IMR-90 (cell line): Measurements from ENCODE around the gene ACOX2. TPM values are rescaled to one million over a fixed set of nuclear protein-coding genes. Genes with fewer than 3 reads are reported as not detected.

ENCODE experiments used
- ATAC-seq: fragments of 200-7000 bp; cut with Tn5 transposase; 2 replicates; pipeline ENCODE4 v1.9.1; 2020; ENCODE audit warnings: low read depth, mild to moderate bottlenecking, moderate library complexity
- BruUV-seq: library from RNA; stranded (reverse); fragments of 400-500 nt; replicated peaks from 2 replicates; lab custom pipeline; 2021; lab: Mats Ljungman, UMichigan
- CTCF ChIA-PET: fragments of 300-600 bp; formaldehyde crosslinking; extraction: SDS; loops from one replicate; lab custom pipeline; 2021; ENCODE audit warnings: antibody characterized with exemption; lab: Yijun Ruan, JAX
- POLR2A ChIA-PET: fragments of 300-600 bp; sonication (Branson Sonifier 250); formaldehyde crosslinking; loops from one replicate; lab custom pipeline; 2022; ENCODE audit warnings: antibody characterized with exemption; ENCODE audit not compliant: unreplicated experiment; lab: Charles Lee
- DNase-seq: peaks from one replicate; pipeline ENCODE4 v3.0.0; 2013
- H2AFZ ChIP-seq: replicated peaks from 2 replicates; pipeline ENCODE3; 2013; ENCODE audit warnings: low read length, mild to moderate bottlenecking; ENCODE audit not compliant: poor library complexity
- H2AK5ac ChIP-seq: 2 replicates; pipeline ENCODE4 v1.6.1; 2013; ENCODE audit warnings: low read depth, low read length, inconsistent platforms
- H2AK9ac ChIP-seq: replicated peaks from 2 replicates; pipeline ENCODE3; 2013; ENCODE audit warnings: mild to moderate bottlenecking, low read depth, low read length, moderate library complexity; ENCODE audit not compliant: poor library complexity
- H2BK120ac ChIP-seq: 2 replicates; pipeline ENCODE4 v1.6.1; 2013; ENCODE audit warnings: low read depth, low read length, inconsistent platforms
- H2BK15ac ChIP-seq: 3 replicates; pipeline ENCODE4 v1.6.1; 2013; ENCODE audit warnings: low read depth, low read length, inconsistent platforms
- H2BK20ac ChIP-seq: 2 replicates; pipeline ENCODE4 v1.6.1; 2013; ENCODE audit warnings: low read depth, mild to moderate bottlenecking, inconsistent platforms, low read length, moderate library complexity
- H2BK5ac ChIP-seq: 2 replicates; pipeline ENCODE4 v1.6.1; 2013; ENCODE audit warnings: mild to moderate bottlenecking, low read depth, low read length, inconsistent platforms; ENCODE audit not compliant: poor library complexity, severe bottlenecking
- H3K14ac ChIP-seq: replicated peaks from 2 replicates; pipeline ENCODE4 v1.6.1; 2013; ENCODE audit warnings: low read depth, low read length, inconsistent platforms
- H3K18ac ChIP-seq: 2 replicates; pipeline ENCODE4 v1.6.1; 2013; ENCODE audit warnings: low read depth, low read length, control low read depth
- H3K23ac ChIP-seq: 2 replicates; pipeline ENCODE4 v1.6.1; 2013; ENCODE audit warnings: low read depth, low read length, inconsistent platforms
- H3K27ac ChIP-seq: 2 replicates; pipeline ENCODE4 v1.5.1; 2013; ENCODE audit warnings: mild to moderate bottlenecking, control low read depth, low read length; ENCODE audit not compliant: insufficient read depth
- H3K27me3 ChIP-seq: 2 replicates; pipeline ENCODE4 v1.6.1; 2013; ENCODE audit warnings: low read length; ENCODE audit not compliant: control insufficient read depth, insufficient read depth
- H3K36me3 ChIP-seq: 2 replicates; pipeline ENCODE4 v1.6.1; 2013; ENCODE audit warnings: low read length, mixed read lengths; ENCODE audit not compliant: control insufficient read depth, insufficient read depth
- H3K4ac ChIP-seq: 2 replicates; pipeline ENCODE4 v1.6.1; 2013; ENCODE audit warnings: low read depth, low read length, inconsistent platforms
- H3K4me1 ChIP-seq: 2 replicates; pipeline ENCODE4 v1.6.1; 2013; ENCODE audit warnings: low read length, mixed read lengths; ENCODE audit not compliant: control insufficient read depth, insufficient read depth
- H3K4me2 ChIP-seq: 2 replicates; pipeline ENCODE4 v1.6.1; 2013; ENCODE audit warnings: low read depth, mild to moderate bottlenecking, control low read depth, low read length, moderate library complexity
- H3K4me3 ChIP-seq: 2 replicates; pipeline ENCODE4 v1.5.1; 2013; ENCODE audit warnings: low read depth, mild to moderate bottlenecking, control low read depth, low read length, moderate library complexity; ENCODE audit not compliant: insufficient read depth
- H3K56ac ChIP-seq: 2 replicates; pipeline ENCODE4 v1.6.1; 2013; ENCODE audit warnings: low read length, inconsistent platforms; ENCODE audit not compliant: insufficient read depth; ENCODE audit errors: extremely low read depth
- H3K79me1 ChIP-seq, 2 experiments: 2 replicates each; pipeline ENCODE4 v1.6.1; 2013; ENCODE audit warnings: low read length in 2 of 2, inconsistent platforms in 1 of 2, low read depth in 1 of 2
- H3K9ac ChIP-seq: 2 replicates; pipeline ENCODE4 v1.6.1; 2013; ENCODE audit warnings: low read depth, low read length, control low read depth
- H3K9me1 ChIP-seq: 2 replicates; pipeline ENCODE4 v1.6.1; 2013; ENCODE audit warnings: low read length, inconsistent platforms; ENCODE audit not compliant: insufficient read depth
- H3K9me3 ChIP-seq: 2 replicates; pipeline ENCODE4 v1.6.1; 2013; ENCODE audit warnings: low read length; ENCODE audit not compliant: control insufficient read depth, insufficient read depth
- H4K20me1 ChIP-seq: 2 replicates; pipeline ENCODE4 v1.6.1; 2013; ENCODE audit warnings: low read length, inconsistent platforms; ENCODE audit not compliant: insufficient read depth
- H4K5ac ChIP-seq: 2 replicates; pipeline ENCODE4 v1.6.1; 2013; ENCODE audit warnings: mild to moderate bottlenecking, low read depth, low read length, control low read depth
- H4K8ac ChIP-seq, 2 experiments: 2 replicates each; pipeline ENCODE4 v1.6.1; 2013; ENCODE audit warnings: low read depth in 2 of 2, low read length in 2 of 2, control low read depth in 1 of 2, inconsistent platforms in 1 of 2
- H4K91ac ChIP-seq: 2 replicates; pipeline ENCODE4 v1.6.1; 2013; ENCODE audit warnings: low read depth, low read length, inconsistent platforms; ENCODE audit not compliant: insufficient read depth
- BHLHE40 ChIP-seq: fragments of 150-350 bp; IDR thresholded peaks from 2 replicates; pipeline ENCODE4 v1.6.1; 2016; ENCODE audit warnings: mild to moderate bottlenecking, low read depth, low read length
- CEBPB ChIP-seq: IDR thresholded peaks from 2 replicates; pipeline ENCODE4 v1.6.1; 2012; ENCODE audit warnings: low read depth, low read length, improper control_type of control experiment
- CHD1 ChIP-seq: IDR thresholded peaks from 2 replicates; pipeline ENCODE4 v1.6.1; 2012; ENCODE audit warnings: low read depth, low read length, improper control_type of control experiment
- FOS ChIP-seq: fragments of 150-350 bp; IDR thresholded peaks from 2 replicates; pipeline ENCODE4 v1.6.1; 2016; ENCODE audit warnings: low read depth, low read length
- MAFK ChIP-seq: IDR thresholded peaks from 2 replicates; pipeline ENCODE4 v1.6.1; 2012; ENCODE audit warnings: low read depth, low read length, improper control_type of control experiment
- MXI1 ChIP-seq: IDR thresholded peaks from 2 replicates; pipeline ENCODE4 v1.6.1; 2012; ENCODE audit warnings: low read depth, mild to moderate bottlenecking, low read length, moderate library complexity, borderline replicate concordance
- NFE2L2 ChIP-seq: fragments of 150-350 bp; IDR thresholded peaks from 2 replicates; pipeline ENCODE4 v1.6.1; 2016; ENCODE audit warnings: low read depth, mild to moderate bottlenecking, low read length
- RAD21 ChIP-seq: IDR thresholded peaks from 2 replicates; pipeline ENCODE4 v1.6.1; 2012; ENCODE audit warnings: low read length, improper control_type of control experiment
- RFX5 ChIP-seq: IDR thresholded peaks from 2 replicates; pipeline ENCODE4 v1.8.0; 2012; ENCODE audit warnings: low read depth, mild to moderate bottlenecking, low read length, moderate library complexity
- SMC3 ChIP-seq: fragments of 150-350 bp; IDR thresholded peaks from 2 replicates; pipeline ENCODE4 v1.6.1; 2016; ENCODE audit warnings: low read depth, mild to moderate bottlenecking, antibody characterized with exemption, low read length, moderate library complexity
- USF2 ChIP-seq: fragments of 150-350 bp; IDR thresholded peaks from 2 replicates; pipeline ENCODE4 v1.6.1; 2017; ENCODE audit warnings: mild to moderate bottlenecking, antibody characterized with exemption, low read length, low read depth
- WGBS, 2 experiments: methylation state at CpG; one replicate each; pipeline versions ENCODE4 v1.1.5 to v1.1.7; 2013; ENCODE audit warnings: missing lambda C conversion rate in 2 of 2; ENCODE audit not compliant: insufficient read length in 1 of 2; ENCODE audit errors: extremely low coverage in 2 of 2; 5-methylcytosine and 5-hydroxymethylcytosine counted together
- dilution Hi-C: fragments of 300-500 bp; cut with HindIII; formaldehyde crosslinking; loops from one replicate; pipeline ENCODE4 v1.14.3; 2018; ENCODE audit warnings: low sequenced_read_pairs; ENCODE audit not compliant: unreplicated experiment
- in situ Hi-C: fragments of 300-500 bp; cut with MboI; formaldehyde crosslinking; loops from 3 replicates; pipeline ENCODE4 v1.14.3; 2019; ENCODE audit warnings: low sequenced_read_pairs, inconsistent platforms, mixed read lengths
- intact Hi-C: fragments of 100-400 bp; cut with micrococcal nuclease; formaldehyde crosslinking; loops from 2 replicates; pipeline ENCODE4 v1.10.0; 2022
- polyA plus RNA-seq, 3 experiments: library from polyadenylated mRNA; depleted of rRNA; stranded (reverse); fragments of >200 nt; gene quantifications; 2 replicates each; pipeline ENCODE4 v1.2.3, GENCODE V29; 2012; ENCODE audit warnings: low replicate concordance in 1 of 3
- total RNA-seq: library from RNA; depleted of rRNA; stranded (reverse); fragments of >200 nt; gene quantifications from 2 replicates; pipeline ENCODE4 v1.2.3, GENCODE V29; 2012
- TF ChIP-seq, protein P1 (sequence below): conservative IDR thresholded peaks from 2 replicates; pipeline ENCODE4 v1.5.1; 2012; ENCODE audit warnings: mild to moderate bottlenecking, low read depth, low read length, improper control_type of control experiment
- TF ChIP-seq, protein P2 (sequence below): fragments of 150-350 bp; IDR thresholded peaks from 2 replicates; pipeline ENCODE4 v1.6.1; 2016; ENCODE audit warnings: low read depth, mild to moderate bottlenecking, low read length, moderate library complexity, borderline replicate concordance

The ACOX2 gene
- total and polyA plus RNA-seq, 2 of the 4 experiments (the other 2 are of a cell fraction), result 15.6 to 32.9 TPM

GRCh38 chr3:58530354-58530865 is 6.6 kb downstream of the ACOX2 start:
- TF ChIP-seq MXI1, result no peak
- TF ChIP-seq BHLHE40, result no peak
- TF ChIP-seq, protein P1, sequence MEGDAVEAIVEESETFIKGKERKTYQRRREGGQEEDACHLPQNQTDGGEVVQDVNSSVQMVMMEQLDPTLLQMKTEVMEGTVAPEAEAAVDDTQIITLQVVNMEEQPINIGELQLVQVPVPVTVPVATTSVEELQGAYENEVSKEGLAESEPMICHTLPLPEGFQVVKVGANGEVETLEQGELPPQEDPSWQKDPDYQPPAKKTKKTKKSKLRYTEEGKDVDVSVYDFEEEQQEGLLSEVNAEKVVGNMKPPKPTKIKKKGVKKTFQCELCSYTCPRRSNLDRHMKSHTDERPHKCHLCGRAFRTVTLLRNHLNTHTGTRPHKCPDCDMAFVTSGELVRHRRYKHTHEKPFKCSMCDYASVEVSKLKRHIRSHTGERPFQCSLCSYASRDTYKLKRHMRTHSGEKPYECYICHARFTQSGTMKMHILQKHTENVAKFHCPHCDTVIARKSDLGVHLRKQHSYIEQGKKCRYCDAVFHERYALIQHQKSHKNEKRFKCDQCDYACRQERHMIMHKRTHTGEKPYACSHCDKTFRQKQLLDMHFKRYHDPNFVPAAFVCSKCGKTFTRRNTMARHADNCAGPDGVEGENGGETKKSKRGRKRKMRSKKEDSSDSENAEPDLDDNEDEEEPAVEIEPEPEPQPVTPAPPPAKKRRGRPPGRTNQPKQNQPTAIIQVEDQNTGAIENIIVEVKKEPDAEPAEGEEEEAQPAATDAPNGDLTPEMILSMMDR, result no peak
- no peak for TF ChIP-seq RAD21
- no peak for TF ChIP-seq SMC3
- TF ChIP-seq CHD1, result no peak
- TF ChIP-seq FOS, result no peak
- no peak for TF ChIP-seq RFX5
- TF ChIP-seq MAFK, result no peak
- no peak for TF ChIP-seq NFE2L2
- no peak for TF ChIP-seq CEBPB
- TF ChIP-seq USF2, result no peak
- TF ChIP-seq, protein P2, sequence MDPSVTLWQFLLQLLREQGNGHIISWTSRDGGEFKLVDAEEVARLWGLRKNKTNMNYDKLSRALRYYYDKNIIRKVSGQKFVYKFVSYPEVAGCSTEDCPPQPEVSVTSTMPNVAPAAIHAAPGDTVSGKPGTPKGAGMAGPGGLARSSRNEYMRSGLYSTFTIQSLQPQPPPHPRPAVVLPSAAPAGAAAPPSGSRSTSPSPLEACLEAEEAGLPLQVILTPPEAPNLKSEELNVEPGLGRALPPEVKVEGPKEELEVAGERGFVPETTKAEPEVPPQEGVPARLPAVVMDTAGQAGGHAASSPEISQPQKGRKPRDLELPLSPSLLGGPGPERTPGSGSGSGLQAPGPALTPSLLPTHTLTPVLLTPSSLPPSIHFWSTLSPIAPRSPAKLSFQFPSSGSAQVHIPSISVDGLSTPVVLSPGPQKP, result no peak
- Histone ChIP-seq H4K20me1 (no peaks in the 10 kb centered on the region), H3K14ac (no peak overlapping the region), H3K4ac (no peak overlapping the region), H3K27ac (no peak overlapping the region), H2AFZ (no peak overlapping the region), H3K4me2 (no peak overlapping the region), H3K4me1 (peaks cover 11% of the 10 kb centered on the region), H3K56ac (no peak overlapping the region), H2AK9ac (no peak overlapping the region), H2AK5ac (no peak overlapping the region), H3K18ac (no peak overlapping the region), H3K4me3 (no peak overlapping the region), H3K36me3 (peaks cover 3% of the 10 kb centered on the region; the same call in 1 of the 2 replicates), H4K8ac (no peak overlapping the region), H4K91ac (no peak overlapping the region), H3K27me3 (no peaks in the 10 kb centered on the region), H3K23ac (no peak overlapping the region), H2BK120ac (no peak overlapping the region; the same call in 1 of the 2 replicates), H3K9ac (no peak overlapping the region), H4K5ac (no peak overlapping the region), H2BK5ac (no peak overlapping the region), H3K79me1 (no peaks in the 10 kb centered on the region), H3K9me1 (peaks cover 10% of the 10 kb centered on the region), H2BK20ac (no peak overlapping the region), H2BK15ac (no peak overlapping the region), H3K9me3 (no peaks in the 10 kb centered on the region)
- DNase-seq, result no peak
- in situ Hi-C loops (loop anchor here (5.0 kb wide), 1 partner anchor 203 kb away; no protein-coding TSS in a partner anchor), dilution Hi-C loops (no loop called here), intact Hi-C loops (loop anchor here (5.0 kb wide), 1 partner anchor 38 kb away; the partner anchor contains the start of gene KCTD6)
- CTCF ChIA-PET, result no interaction called here
- no peak for ATAC-seq
- WGBS, 2 experiments, result no CpG with 5 or more reads among the region's 18 CpGs
- POLR2A ChIA-PET, result no interaction called here
- no TSS peak for BruUV-seq
